ENCODE results near the gene TBK1.

Gene TBK1

DNA sequence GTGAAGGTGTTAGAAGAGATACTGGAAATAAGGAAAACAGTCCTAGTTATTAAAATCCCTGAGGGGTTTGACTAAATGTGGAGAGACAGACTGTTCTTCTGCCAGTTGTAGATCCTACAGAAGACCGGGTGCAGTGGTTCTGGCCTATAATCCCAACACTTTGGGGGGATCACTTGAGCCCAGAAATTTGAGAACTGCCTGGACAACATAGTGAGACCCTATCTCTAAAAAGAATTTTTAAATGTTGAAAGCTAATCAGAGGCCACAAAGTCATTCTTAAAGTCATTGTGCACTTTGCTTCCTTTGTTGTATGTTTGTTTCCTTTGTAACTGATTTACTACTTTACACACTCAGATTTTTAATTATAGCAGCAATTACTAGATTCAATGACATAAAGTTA is 97.2 kb downstream of the TBK1 start:
- H4K20me1 ChIP-seq (ENCODE audit: insufficient read depth, low read length, poor library complexity, severe bottlenecking), result no peaks in the 10 kb centered on the region
- H3K9me2 ChIP-seq (replicated peaks; ENCODE audit: low read depth, low read length), result no peaks in the 10 kb centered on the region
- no peak overlapping the region for H3K4me3 ChIP-seq (ENCODE audit: low read length, poor library complexity, severe bottlenecking)
- H3K9me3 ChIP-seq (ENCODE audit: insufficient read depth, low read depth, low read length), result no peaks in the 10 kb centered on the region
- H3K4me2 ChIP-seq (ENCODE audit: low read depth, low read length, poor library complexity, severe bottlenecking), result no peak overlapping the region
- TF ChIP-seq EZH2phosphoT487 (IDR thresholded peaks at IDR 0.05; ENCODE audit: borderline replicate concordance), result no peak
- TF ChIP-seq, protein P1, sequence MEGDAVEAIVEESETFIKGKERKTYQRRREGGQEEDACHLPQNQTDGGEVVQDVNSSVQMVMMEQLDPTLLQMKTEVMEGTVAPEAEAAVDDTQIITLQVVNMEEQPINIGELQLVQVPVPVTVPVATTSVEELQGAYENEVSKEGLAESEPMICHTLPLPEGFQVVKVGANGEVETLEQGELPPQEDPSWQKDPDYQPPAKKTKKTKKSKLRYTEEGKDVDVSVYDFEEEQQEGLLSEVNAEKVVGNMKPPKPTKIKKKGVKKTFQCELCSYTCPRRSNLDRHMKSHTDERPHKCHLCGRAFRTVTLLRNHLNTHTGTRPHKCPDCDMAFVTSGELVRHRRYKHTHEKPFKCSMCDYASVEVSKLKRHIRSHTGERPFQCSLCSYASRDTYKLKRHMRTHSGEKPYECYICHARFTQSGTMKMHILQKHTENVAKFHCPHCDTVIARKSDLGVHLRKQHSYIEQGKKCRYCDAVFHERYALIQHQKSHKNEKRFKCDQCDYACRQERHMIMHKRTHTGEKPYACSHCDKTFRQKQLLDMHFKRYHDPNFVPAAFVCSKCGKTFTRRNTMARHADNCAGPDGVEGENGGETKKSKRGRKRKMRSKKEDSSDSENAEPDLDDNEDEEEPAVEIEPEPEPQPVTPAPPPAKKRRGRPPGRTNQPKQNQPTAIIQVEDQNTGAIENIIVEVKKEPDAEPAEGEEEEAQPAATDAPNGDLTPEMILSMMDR (conservative IDR thresholded peaks at IDR 0.05; ENCODE audit: low read length), result no peak
- no peak overlapping the region for H3K9ac ChIP-seq (ENCODE audit: low read depth, low read length, poor library complexity, severe bottlenecking)
- no peaks in the 10 kb centered on the region for H3K36me3 ChIP-seq (ENCODE audit: insufficient read depth, low read length)
- no peaks in the 10 kb centered on the region for H3K27me3 ChIP-seq (ENCODE audit: insufficient read depth, low read length, poor library complexity, severe bottlenecking)
- no peaks in the 10 kb centered on the region for H3K79me2 ChIP-seq (ENCODE audit: insufficient read depth, low read length)
- H3K4me1 ChIP-seq (ENCODE audit: insufficient read depth, low read length, poor library complexity, severe bottlenecking), result no peaks in the 10 kb centered on the region
- no peak overlapping the region for H2AFZ ChIP-seq (ENCODE audit: low read length)
- H3F3A ChIP-seq (ENCODE audit: low read depth), result no peaks in the 10 kb centered on the region; the same call in 1 of the 2 replicates

DNA sequence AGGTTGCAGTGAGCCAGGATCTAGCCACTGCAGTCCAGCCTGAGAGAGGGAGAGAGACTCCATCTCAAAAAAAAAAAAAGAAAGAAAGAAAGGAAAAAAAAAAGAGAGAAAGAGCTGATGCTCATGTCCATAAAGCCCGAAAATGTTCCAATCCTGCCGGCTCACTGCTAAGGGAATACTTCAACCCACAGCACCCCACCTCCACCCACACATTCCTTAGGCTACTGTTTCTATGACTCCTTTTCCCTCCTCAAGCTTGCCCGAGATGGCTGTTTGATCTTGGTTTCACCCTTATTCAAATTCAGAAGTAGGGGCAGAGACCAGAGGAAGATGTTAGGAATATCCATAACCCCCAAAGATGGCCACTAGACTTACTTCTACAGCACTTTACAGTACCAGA is 98.8 kb downstream of the TBK1 start:
- Histone ChIP-seq H4K20me1 (ENCODE audit: insufficient read depth, low read length, poor library complexity, severe bottlenecking) (no peaks in the 10 kb centered on the region), H3F3A (ENCODE audit: low read depth) (no peaks in the 10 kb centered on the region; the same call in 1 of the 2 replicates), H3K27me3 (ENCODE audit: insufficient read depth, low read length, poor library complexity, severe bottlenecking) (no peaks in the 10 kb centered on the region), H3K4me3 (ENCODE audit: low read length, poor library complexity, severe bottlenecking) (no peak overlapping the region), H3K9me2 (replicated peaks; ENCODE audit: low read depth, low read length) (no peaks in the 10 kb centered on the region), H3K9me3 (ENCODE audit: insufficient read depth, low read depth, low read length) (no peaks in the 10 kb centered on the region), H3K4me2 (ENCODE audit: low read depth, low read length, poor library complexity, severe bottlenecking) (no peak overlapping the region), H3K4me1 (ENCODE audit: insufficient read depth, low read length, poor library complexity, severe bottlenecking) (no peaks in the 10 kb centered on the region), H3K9ac (ENCODE audit: low read depth, low read length, poor library complexity, severe bottlenecking) (no peak overlapping the region), H3K36me3 (ENCODE audit: insufficient read depth, low read length) (no peaks in the 10 kb centered on the region), H2AFZ (ENCODE audit: low read length) (no peak overlapping the region), H3K79me2 (ENCODE audit: insufficient read depth, low read length) (no peaks in the 10 kb centered on the region)
- TF ChIP-seq, protein P1 (conservative IDR thresholded peaks at IDR 0.05; ENCODE audit: low read length), result no peak
- no peak for TF ChIP-seq EZH2phosphoT487 (IDR thresholded peaks at IDR 0.05; ENCODE audit: borderline replicate concordance)

DNA sequence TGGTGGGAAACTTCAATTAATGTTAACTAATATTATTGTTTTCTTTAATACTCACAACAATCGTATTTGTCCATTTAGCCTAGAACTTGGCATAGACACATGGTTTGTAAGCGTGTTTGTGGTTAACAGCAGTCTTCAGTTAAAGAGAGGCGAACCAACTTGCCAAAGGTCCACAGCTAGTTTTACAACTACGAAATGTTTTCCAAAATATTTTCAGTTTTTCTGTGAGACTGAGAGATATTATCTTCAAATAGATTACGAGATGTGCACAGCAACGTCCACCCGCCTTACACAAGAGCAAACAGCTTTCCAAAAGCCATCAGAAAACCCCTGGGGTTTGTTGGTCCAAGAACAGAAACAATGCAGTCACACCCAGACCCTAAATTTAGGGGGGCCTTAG is 99.8 kb downstream of the TBK1 start:
- Histone ChIP-seq H3F3A (ENCODE audit: low read depth) (no peaks in the 10 kb centered on the region; the same call in 1 of the 2 replicates), H3K9me2 (replicated peaks; ENCODE audit: low read depth, low read length) (no peaks in the 10 kb centered on the region)
- no peak for TF ChIP-seq EZH2phosphoT487 (IDR thresholded peaks at IDR 0.05; ENCODE audit: borderline replicate concordance)
- TF ChIP-seq, protein P1 (conservative IDR thresholded peaks at IDR 0.05; ENCODE audit: low read length), result no peak

More for the DNA sequence above, 99.8 kb downstream of the TBK1 start:
- H3K9me3 ChIP-seq (ENCODE audit: insufficient read depth, low read depth, low read length), result no peaks in the 10 kb centered on the region
- no peaks in the 10 kb centered on the region for H3K27me3 ChIP-seq (ENCODE audit: insufficient read depth, low read length, poor library complexity, severe bottlenecking)
- H3K36me3 ChIP-seq (ENCODE audit: insufficient read depth, low read length), result no peaks in the 10 kb centered on the region
- no peak overlapping the region for H3K4me3 ChIP-seq (ENCODE audit: low read length, poor library complexity, severe bottlenecking)
- H3K9ac ChIP-seq (ENCODE audit: low read depth, low read length, poor library complexity, severe bottlenecking), result no peak overlapping the region
- H3K79me2 ChIP-seq (ENCODE audit: insufficient read depth, low read length), result no peaks in the 10 kb centered on the region
- no peaks in the 10 kb centered on the region for H4K20me1 ChIP-seq (ENCODE audit: insufficient read depth, low read length, poor library complexity, severe bottlenecking)
- no peak overlapping the region for H3K4me2 ChIP-seq (ENCODE audit: low read depth, low read length, poor library complexity, severe bottlenecking)
- no peak overlapping the region for H2AFZ ChIP-seq (ENCODE audit: low read length)
- H3K4me1 ChIP-seq (ENCODE audit: insufficient read depth, low read length, poor library complexity, severe bottlenecking), result no peaks in the 10 kb centered on the region
